ENCODE data around the gene RIPPLY1.

RIPPLY1 gene

DNA sequence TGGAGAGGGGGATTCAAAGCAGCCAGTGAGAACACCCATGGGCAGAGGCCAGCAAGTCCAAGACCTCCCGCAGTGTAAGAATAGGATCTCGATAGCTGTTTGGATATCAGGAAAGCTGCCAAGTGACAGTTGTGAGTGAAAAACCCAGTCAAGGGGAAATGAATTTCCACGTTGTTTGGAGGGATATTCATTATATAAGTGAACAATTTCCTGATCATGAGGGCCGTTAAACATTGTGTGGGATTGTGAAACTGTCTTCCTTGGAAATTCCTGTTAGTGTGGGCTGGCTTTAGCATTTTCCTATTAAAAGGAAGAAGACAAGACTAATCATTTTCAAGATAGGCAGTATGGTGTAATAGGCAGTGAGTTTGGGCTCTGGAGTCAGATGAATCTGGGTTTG is 32.0 kb upstream of the RIPPLY1 start:
- Histone ChIP-seq H3K27ac (no peak overlapping the region), H3K27me3 (ENCODE audit: insufficient read depth, low read depth, severe bottlenecking) (peaks cover 6% of the 10 kb centered on the region), H3K9me3 (ENCODE audit: severe bottlenecking) (no peaks in the 10 kb centered on the region), H3K4me3 (ENCODE audit: low read depth, low read length) (no peak overlapping the region), H3K36me3 (no peaks in the 10 kb centered on the region)
- TF ChIP-seq, protein P1, sequence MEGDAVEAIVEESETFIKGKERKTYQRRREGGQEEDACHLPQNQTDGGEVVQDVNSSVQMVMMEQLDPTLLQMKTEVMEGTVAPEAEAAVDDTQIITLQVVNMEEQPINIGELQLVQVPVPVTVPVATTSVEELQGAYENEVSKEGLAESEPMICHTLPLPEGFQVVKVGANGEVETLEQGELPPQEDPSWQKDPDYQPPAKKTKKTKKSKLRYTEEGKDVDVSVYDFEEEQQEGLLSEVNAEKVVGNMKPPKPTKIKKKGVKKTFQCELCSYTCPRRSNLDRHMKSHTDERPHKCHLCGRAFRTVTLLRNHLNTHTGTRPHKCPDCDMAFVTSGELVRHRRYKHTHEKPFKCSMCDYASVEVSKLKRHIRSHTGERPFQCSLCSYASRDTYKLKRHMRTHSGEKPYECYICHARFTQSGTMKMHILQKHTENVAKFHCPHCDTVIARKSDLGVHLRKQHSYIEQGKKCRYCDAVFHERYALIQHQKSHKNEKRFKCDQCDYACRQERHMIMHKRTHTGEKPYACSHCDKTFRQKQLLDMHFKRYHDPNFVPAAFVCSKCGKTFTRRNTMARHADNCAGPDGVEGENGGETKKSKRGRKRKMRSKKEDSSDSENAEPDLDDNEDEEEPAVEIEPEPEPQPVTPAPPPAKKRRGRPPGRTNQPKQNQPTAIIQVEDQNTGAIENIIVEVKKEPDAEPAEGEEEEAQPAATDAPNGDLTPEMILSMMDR (IDR thresholded peaks at IDR 0.05; ENCODE audit: low read depth, low read length) = no peak
- DNase-seq = no peak

DNA sequence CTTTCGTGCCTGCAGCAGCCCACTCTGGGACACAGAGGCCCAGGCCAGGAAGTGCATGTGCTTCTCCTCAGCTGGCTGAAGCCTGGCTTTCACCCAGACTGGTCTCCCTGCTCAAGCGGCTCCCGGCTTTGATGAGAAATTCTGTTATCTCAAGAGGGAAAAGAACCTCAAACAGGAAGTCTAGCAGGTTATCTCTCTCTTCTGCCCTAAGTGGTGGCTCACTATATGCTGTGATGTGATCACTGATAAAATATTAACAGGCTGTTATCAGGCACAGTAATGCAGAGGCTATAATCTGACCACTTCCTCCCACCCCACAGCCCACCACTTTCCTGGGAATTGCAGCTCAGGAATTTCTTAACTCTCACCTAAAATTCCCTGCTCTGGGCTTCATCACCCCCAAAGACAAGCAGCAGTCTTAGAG is 30.4 kb upstream of the RIPPLY1 start:
- H3K36me3 ChIP-seq = no peaks in the 10 kb centered on the region
- no peak for DNase-seq
- H3K9me3 ChIP-seq (ENCODE audit: severe bottlenecking) = no peaks in the 10 kb centered on the region
- peaks cover 9% of the 10 kb centered on the region for H3K27me3 ChIP-seq (ENCODE audit: insufficient read depth, low read depth, severe bottlenecking)
- H3K4me3 ChIP-seq (ENCODE audit: low read depth, low read length) = no peak overlapping the region
- TF ChIP-seq, protein P1 (IDR thresholded peaks at IDR 0.05; ENCODE audit: low read depth, low read length) = no peak
- no peak overlapping the region for H3K27ac ChIP-seq

DNA sequence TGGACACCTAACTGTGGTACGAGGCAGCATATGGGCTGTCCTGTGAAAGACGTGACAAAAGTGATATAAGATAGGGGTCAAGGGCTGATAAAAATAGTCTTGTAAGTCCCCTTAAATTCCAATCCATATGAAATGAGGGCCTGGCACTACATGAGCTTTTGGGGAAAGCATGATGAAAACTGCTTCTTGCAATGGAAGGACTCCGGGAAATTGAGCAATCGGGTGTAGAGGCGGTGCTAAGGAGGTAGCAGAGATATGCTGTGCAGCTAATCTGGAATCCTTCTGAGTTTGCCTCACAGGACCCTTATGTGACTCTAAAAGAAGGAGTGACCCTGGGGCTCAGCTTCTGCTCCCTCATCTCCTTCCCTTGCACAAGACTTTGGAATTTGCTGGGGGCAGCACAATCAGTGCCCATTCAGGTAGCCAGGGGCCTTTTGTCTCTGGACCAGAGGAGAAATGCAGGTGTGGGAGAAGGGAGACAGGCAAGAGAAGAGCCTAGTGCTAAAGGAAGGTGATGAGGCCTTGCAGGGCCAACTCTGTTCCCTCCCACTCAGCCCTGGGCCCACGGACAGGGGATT is 29.9 kb upstream of the RIPPLY1 start:
- no peak overlapping the region for H3K4me3 ChIP-seq (ENCODE audit: low read depth, low read length)
- H3K36me3 ChIP-seq = no peaks in the 10 kb centered on the region
- DNase-seq = no peak
- H3K9me3 ChIP-seq (ENCODE audit: severe bottlenecking) = no peaks in the 10 kb centered on the region
- H3K27ac ChIP-seq = no peak overlapping the region
- peaks cover 9% of the 10 kb centered on the region for H3K27me3 ChIP-seq (ENCODE audit: insufficient read depth, low read depth, severe bottlenecking)
- TF ChIP-seq, protein P1 (IDR thresholded peaks at IDR 0.05; ENCODE audit: low read depth, low read length) = no peak

DNA sequence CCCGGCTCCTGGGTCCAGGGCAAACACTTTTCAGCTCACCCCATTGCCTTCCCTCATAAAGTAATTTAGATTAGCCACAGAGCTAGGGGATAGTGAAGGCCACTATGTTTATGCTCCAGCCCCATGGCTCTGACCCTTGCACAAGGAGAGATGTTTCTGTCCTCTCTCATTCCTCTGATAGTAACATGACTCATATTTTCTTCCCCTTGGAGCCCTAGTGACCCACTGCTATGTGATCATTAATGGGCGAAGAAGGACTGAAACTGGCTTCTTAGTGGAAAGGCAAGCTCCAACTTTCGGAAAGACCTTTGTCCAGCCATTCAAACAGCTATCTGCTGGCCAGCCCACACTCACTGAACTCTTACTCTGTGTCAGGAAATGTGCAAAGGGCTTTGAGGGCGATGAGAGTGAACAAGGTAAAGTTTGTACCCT is 29.4 kb upstream of the RIPPLY1 start:
- H3K9me3 ChIP-seq (ENCODE audit: severe bottlenecking) = no peaks in the 10 kb centered on the region
- H3K4me3 ChIP-seq (ENCODE audit: low read depth, low read length) = no peak overlapping the region
- H3K36me3 ChIP-seq = no peaks in the 10 kb centered on the region
- no peak overlapping the region for H3K27ac ChIP-seq
- peaks cover 9% of the 10 kb centered on the region for H3K27me3 ChIP-seq (ENCODE audit: insufficient read depth, low read depth, severe bottlenecking)
- DNase-seq = no peak
- TF ChIP-seq, protein P1 (IDR thresholded peaks at IDR 0.05; ENCODE audit: low read depth, low read length) = no peak

DNA sequence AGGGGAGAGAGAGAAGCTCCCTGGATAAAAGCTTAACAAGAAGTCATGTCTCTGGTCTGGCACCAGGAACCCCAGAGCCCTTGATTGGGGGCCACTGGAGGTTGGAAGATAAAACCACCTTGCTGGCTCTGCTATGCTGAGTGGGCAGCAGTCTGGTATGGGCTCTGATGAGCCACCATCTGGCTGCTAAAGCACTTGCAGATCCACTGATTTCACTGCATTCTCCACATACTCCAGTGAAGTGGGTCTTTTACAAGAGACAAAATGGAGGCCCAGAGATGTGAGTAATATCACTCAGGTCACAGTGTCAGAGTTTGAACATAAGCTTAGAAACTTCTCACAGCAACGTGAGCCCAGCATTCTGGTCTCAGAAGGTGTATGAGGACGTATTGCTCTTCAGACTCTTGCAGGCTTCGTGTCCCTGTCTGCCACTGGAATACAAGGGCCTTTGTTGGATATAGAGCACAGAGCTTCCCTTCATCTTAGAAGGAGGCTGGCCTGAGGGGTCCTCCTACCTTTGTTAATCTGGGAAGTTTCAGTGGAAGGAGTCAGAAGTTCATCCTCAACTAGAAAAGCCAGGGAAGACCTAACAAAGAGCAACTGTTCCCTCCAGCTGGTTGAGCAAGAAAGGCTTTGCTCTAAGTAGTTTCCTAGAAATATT is 28.8 kb upstream of the RIPPLY1 start:
- Histone ChIP-seq H3K27me3 (ENCODE audit: insufficient read depth, low read depth, severe bottlenecking) (peaks cover 9% of the 10 kb centered on the region), H3K36me3 (no peaks in the 10 kb centered on the region), H3K27ac (no peak overlapping the region), H3K4me3 (ENCODE audit: low read depth, low read length) (no peak overlapping the region), H3K9me3 (ENCODE audit: severe bottlenecking) (no peaks in the 10 kb centered on the region)
- no peak for DNase-seq
- TF ChIP-seq, protein P1 (IDR thresholded peaks at IDR 0.05; ENCODE audit: low read depth, low read length) = no peak
